ENCODE results near the gene NSF. TPM values are rescaled to one million over a fixed set of nuclear protein-coding genes. Genes with fewer than 3 reads are reported as not detected.
"Not testable (repeated sequence)": the region's sequence is repeated elsewhere in the genome, so short reads cannot be mapped to it uniquely, and the experiment has no call there.

Gene NSF
- total RNA-seq (ENCODE audit: insufficient read depth, low replicate concordance): 28.9 TPM

- DNase-seq (ENCODE audit: low spot score): not testable (repeated sequence)
These were observed at the start of gene NSF for GRCh38 chr17:46590157-46591146. Gene NSF (plus strand): TSS chr17:46590669. CDS start chr17:46590776, 107 bp downstream.

- not testable (repeated sequence) for DNase-seq (ENCODE audit: low spot score)
These were observed 41.9 kb upstream of the NSF start for GRCh38 chr17:46548607-46549006.

GRCh38 chr17:46559155-46559554, 31.3 kb upstream of the NSF start:
- DNase-seq (ENCODE audit: low spot score): not testable (repeated sequence)

- not testable (repeated sequence) for DNase-seq (ENCODE audit: low spot score)
These were observed 30.4 kb upstream of the NSF start for GRCh38 chr17:46560048-46560447.

- not testable (repeated sequence) for DNase-seq (ENCODE audit: low spot score)
These were observed 24.2 kb upstream of the NSF start for GRCh38 chr17:46566284-46566683.

- DNase-seq (ENCODE audit: low spot score): not testable (repeated sequence)
These were observed 23.5 kb upstream of the NSF start for GRCh38 chr17:46566980-46567379.

- DNase-seq (ENCODE audit: low spot score): not testable (repeated sequence)
These were observed 18.7 kb upstream of the NSF start for GRCh38 chr17:46571796-46572195.

GRCh38 chr17:46579083-46580075, 11.1 kb upstream of the NSF start, which contains the start of gene ARL17A:
Gene ARL17A (minus strand): TSS chr17:46579691. CDS start chr17:46576322, 3,369 bp downstream.
- DNase-seq (ENCODE audit: low spot score): not testable (repeated sequence)

- not testable (repeated sequence) for DNase-seq (ENCODE audit: low spot score)
These were observed 10.4 kb upstream of the NSF start for GRCh38 chr17:46580082-46580481.

- DNase-seq (ENCODE audit: low spot score): not testable (repeated sequence)
These were observed 5.0 kb upstream of the NSF start for GRCh38 chr17:46585444-46585843.

GRCh38 chr17:46591332-46591731, 863 bp downstream of the NSF start:
- not testable (repeated sequence) for DNase-seq (ENCODE audit: low spot score)

- DNase-seq (ENCODE audit: low spot score): not testable (repeated sequence)
These were observed 8.0 kb downstream of the NSF start for GRCh38 chr17:46598344-46598931.

GRCh38 chr17:46600767-46601166, 10.3 kb downstream of the NSF start:
- not testable (repeated sequence) for DNase-seq (ENCODE audit: low spot score)

GRCh38 chr17:46603125-46603524, 12.7 kb downstream of the NSF start:
- DNase-seq (ENCODE audit: low spot score): not testable (repeated sequence)

GRCh38 chr17:46611304-46611703, 20.8 kb downstream of the NSF start:
- not testable (repeated sequence) for DNase-seq (ENCODE audit: low spot score)

- not testable (repeated sequence) for DNase-seq (ENCODE audit: low spot score)
These were observed 23.4 kb downstream of the NSF start for GRCh38 chr17:46613876-46614275.

GRCh38 chr17:46617121-46617520, 26.7 kb downstream of the NSF start:
- DNase-seq (ENCODE audit: low spot score): not testable (repeated sequence)

GRCh38 chr17:46618975-46619374, 28.5 kb downstream of the NSF start:
- not testable (repeated sequence) for DNase-seq (ENCODE audit: low spot score)

- not testable (repeated sequence) for DNase-seq (ENCODE audit: low spot score)
These were observed 33.3 kb downstream of the NSF start for GRCh38 chr17:46623790-46624189.

- DNase-seq (ENCODE audit: low spot score): not testable (repeated sequence)
These were observed 34.3 kb downstream of the NSF start for GRCh38 chr17:46624726-46625125.

GRCh38 chr17:46627452-46627851, 37.0 kb downstream of the NSF start:
- not testable (repeated sequence) for DNase-seq (ENCODE audit: low spot score)
